ENCODE data around the gene LGALS4.

The LGALS4 gene

GRCh38 chr19:38769635-38770211, 43.0 kb downstream of the LGALS4 start:
- Histone ChIP-seq H3K79me1 (replicated peaks; ENCODE audit: low read length, poor library complexity, severe bottlenecking) (no peaks in the 10 kb centered on the region), H3K27me3 (ENCODE audit: control insufficient read depth in 1 of 2, insufficient read depth in 1 of 2, low read length in 2 of 2) (no peaks in the 10 kb centered on the region), H3K9me3 (ENCODE audit: control insufficient read depth, low read length) (no peaks in the 10 kb centered on the region), H2BK15ac (ENCODE audit: low read depth, poor library complexity, severe bottlenecking) (no peak overlapping the region), H3K36me3 (ENCODE audit: control insufficient read depth in 1 of 2, insufficient read depth in 2 of 2, low read depth in 1 of 2, low read length in 2 of 2) (no peaks in the 10 kb centered on the region), H3K23ac (ENCODE audit: low read length in 2 of 2) (no peak overlapping the region), H3K4me2 (ENCODE audit: low read length, poor library complexity, severe bottlenecking) (no peak overlapping the region), H3K9ac (ENCODE audit: low read length) (no peak overlapping the region), H3K4ac (ENCODE audit: low read depth in 1 of 2, low read length in 2 of 2) (no peak overlapping the region), H2AFZ (ENCODE audit: low read depth, low read length) (peak overlapping the region; percentile 39), H3K4me3 (ENCODE audit: insufficient read depth in 1 of 2, low read depth in 1 of 2, low read length in 2 of 2) (no peak overlapping the region), H2BK12ac (ENCODE audit: low read length in 2 of 2) (peak overlapping the region in 1 of 2 experiments; percentile 15), H3K14ac (ENCODE audit: low read length in 2 of 2) (no peak overlapping the region), H3K27ac (ENCODE audit: low read length, poor library complexity, severe bottlenecking) (no peak overlapping the region), H3K4me1 (ENCODE audit: control insufficient read depth, insufficient read depth, low read depth, low read length) (peaks cover 3% of the 10 kb centered on the region), H2BK5ac (ENCODE audit: low read depth, low read length, poor library complexity, severe bottlenecking) (no peak overlapping the region), H4K8ac (ENCODE audit: low read length) (peak overlapping the region; percentile 90), H2AK5ac (ENCODE audit: low read length, severe bottlenecking) (no peak overlapping the region), H3K18ac (ENCODE audit: low read depth in 1 of 2, low read length in 2 of 2) (peak overlapping the region; percentile 33 to 62), H2BK120ac (ENCODE audit: low read depth, low read length) (no peak overlapping the region), H4K91ac (ENCODE audit: low read length) (no peak overlapping the region)
- DNase-seq, result peak; percentile 24
- WGBS, result 37% methylated on average over 37 of the region's 42 CpGs

GRCh38 chr19:38766276-38767047, 46.3 kb downstream of the LGALS4 start:
- no peak overlapping the region for H3K18ac ChIP-seq (ENCODE audit: low read depth in 1 of 2, low read length in 2 of 2)
- H2AK5ac ChIP-seq (ENCODE audit: low read length, severe bottlenecking), result no peak overlapping the region
- no peak overlapping the region for H4K91ac ChIP-seq (ENCODE audit: low read length)
- H3K79me1 ChIP-seq (replicated peaks; ENCODE audit: low read length, poor library complexity, severe bottlenecking), result no peaks in the 10 kb centered on the region
- H3K4me2 ChIP-seq (ENCODE audit: low read length, poor library complexity, severe bottlenecking), result no peak overlapping the region
- H3K4me1 ChIP-seq (ENCODE audit: control insufficient read depth, insufficient read depth, low read depth, low read length), result peaks cover 1% of the 10 kb centered on the region
- H2BK120ac ChIP-seq (ENCODE audit: low read depth, low read length), result no peak overlapping the region
- no peak overlapping the region for H2BK5ac ChIP-seq (ENCODE audit: low read depth, low read length, poor library complexity, severe bottlenecking)
- H2AFZ ChIP-seq (ENCODE audit: low read depth, low read length), result no peak overlapping the region
- no peak overlapping the region for H3K27ac ChIP-seq (ENCODE audit: low read length, poor library complexity, severe bottlenecking)
- H3K9ac ChIP-seq (ENCODE audit: low read length), result no peak overlapping the region
- H3K36me3 ChIP-seq (ENCODE audit: control insufficient read depth in 1 of 2, insufficient read depth in 2 of 2, low read depth in 1 of 2, low read length in 2 of 2), result no peaks in the 10 kb centered on the region
- H3K4ac ChIP-seq (ENCODE audit: low read depth in 1 of 2, low read length in 2 of 2), result no peak overlapping the region
- no peak overlapping the region for H2BK15ac ChIP-seq (ENCODE audit: low read depth, poor library complexity, severe bottlenecking)
- H4K8ac ChIP-seq (ENCODE audit: low read length), result no peak overlapping the region
- H2BK12ac ChIP-seq (ENCODE audit: low read length in 2 of 2), result no peak overlapping the region
- 93% methylated on average over 6 of the region's 10 CpGs for WGBS
- H3K14ac ChIP-seq (ENCODE audit: low read length in 2 of 2), result no peak overlapping the region
- no peak overlapping the region for H3K4me3 ChIP-seq (ENCODE audit: insufficient read depth in 1 of 2, low read depth in 1 of 2, low read length in 2 of 2)
- H3K27me3 ChIP-seq (ENCODE audit: control insufficient read depth in 1 of 2, insufficient read depth in 1 of 2, low read length in 2 of 2), result no peaks in the 10 kb centered on the region
- H3K9me3 ChIP-seq (ENCODE audit: control insufficient read depth, low read length), result no peaks in the 10 kb centered on the region
- no peak for DNase-seq
- no peak overlapping the region for H3K23ac ChIP-seq (ENCODE audit: low read length in 2 of 2)

GRCh38 chr19:38765214-38765613, 47.5 kb downstream of the LGALS4 start:
- H3K4me3 ChIP-seq (ENCODE audit: insufficient read depth in 1 of 2, low read depth in 1 of 2, low read length in 2 of 2), result no peak overlapping the region
- no peak overlapping the region for H2BK12ac ChIP-seq (ENCODE audit: low read length in 2 of 2)
- no peaks in the 10 kb centered on the region for H3K79me1 ChIP-seq (replicated peaks; ENCODE audit: low read length, poor library complexity, severe bottlenecking)
- no peak overlapping the region for H3K14ac ChIP-seq (ENCODE audit: low read length in 2 of 2)
- H2AK5ac ChIP-seq (ENCODE audit: low read length, severe bottlenecking), result no peak overlapping the region
- H2AFZ ChIP-seq (ENCODE audit: low read depth, low read length), result no peak overlapping the region
- no peaks in the 10 kb centered on the region for H3K9me3 ChIP-seq (ENCODE audit: control insufficient read depth, low read length)
- no peak overlapping the region for H2BK120ac ChIP-seq (ENCODE audit: low read depth, low read length)
- H2BK5ac ChIP-seq (ENCODE audit: low read depth, low read length, poor library complexity, severe bottlenecking), result no peak overlapping the region
- H4K8ac ChIP-seq (ENCODE audit: low read length), result no peak overlapping the region
- H2BK15ac ChIP-seq (ENCODE audit: low read depth, poor library complexity, severe bottlenecking), result no peak overlapping the region
- no peak overlapping the region for H3K27ac ChIP-seq (ENCODE audit: low read length, poor library complexity, severe bottlenecking)
- H3K27me3 ChIP-seq (ENCODE audit: control insufficient read depth in 1 of 2, insufficient read depth in 1 of 2, low read length in 2 of 2), result no peaks in the 10 kb centered on the region
- peaks cover 1% of the 10 kb centered on the region for H3K4me1 ChIP-seq (ENCODE audit: control insufficient read depth, insufficient read depth, low read depth, low read length)
- H4K91ac ChIP-seq (ENCODE audit: low read length), result no peak overlapping the region
- H3K4me2 ChIP-seq (ENCODE audit: low read length, poor library complexity, severe bottlenecking), result no peak overlapping the region
- no peak overlapping the region for H3K4ac ChIP-seq (ENCODE audit: low read depth in 1 of 2, low read length in 2 of 2)
- no peak overlapping the region for H3K9ac ChIP-seq (ENCODE audit: low read length)
- H3K23ac ChIP-seq (ENCODE audit: low read length in 2 of 2), result no peak overlapping the region
- H3K18ac ChIP-seq (ENCODE audit: low read depth in 1 of 2, low read length in 2 of 2), result no peak overlapping the region
- no peaks in the 10 kb centered on the region for H3K36me3 ChIP-seq (ENCODE audit: control insufficient read depth in 1 of 2, insufficient read depth in 2 of 2, low read depth in 1 of 2, low read length in 2 of 2)
- no peak for DNase-seq
- no CpG with 5 or more reads among the region's 2 CpGs for WGBS

- WGBS, result 94% methylated on average over 3 of the region's 3 CpGs
- Histone ChIP-seq H3K4me1 (ENCODE audit: control insufficient read depth, insufficient read depth, low read depth, low read length) (no peaks in the 10 kb centered on the region), H3K9me3 (ENCODE audit: control insufficient read depth, low read length) (no peaks in the 10 kb centered on the region), H2AFZ (ENCODE audit: low read depth, low read length) (no peak overlapping the region), H2BK15ac (ENCODE audit: low read depth, poor library complexity, severe bottlenecking) (no peak overlapping the region), H3K27me3 (ENCODE audit: control insufficient read depth in 1 of 2, insufficient read depth in 1 of 2, low read length in 2 of 2) (no peaks in the 10 kb centered on the region), H3K4me2 (ENCODE audit: low read length, poor library complexity, severe bottlenecking) (no peak overlapping the region), H4K91ac (ENCODE audit: low read length) (no peak overlapping the region), H3K36me3 (ENCODE audit: control insufficient read depth in 1 of 2, insufficient read depth in 2 of 2, low read depth in 1 of 2, low read length in 2 of 2) (no peaks in the 10 kb centered on the region), H3K18ac (ENCODE audit: low read depth in 1 of 2, low read length in 2 of 2) (no peak overlapping the region), H3K27ac (ENCODE audit: low read length, poor library complexity, severe bottlenecking) (peak overlapping the region; percentile 74), H3K23ac (ENCODE audit: low read length in 2 of 2) (no peak overlapping the region), H3K4ac (ENCODE audit: low read depth in 1 of 2, low read length in 2 of 2) (no peak overlapping the region), H3K4me3 (ENCODE audit: insufficient read depth in 1 of 2, low read depth in 1 of 2, low read length in 2 of 2) (no peak overlapping the region), H2BK5ac (ENCODE audit: low read depth, low read length, poor library complexity, severe bottlenecking) (no peak overlapping the region), H3K79me1 (replicated peaks; ENCODE audit: low read length, poor library complexity, severe bottlenecking) (no peaks in the 10 kb centered on the region), H3K9ac (ENCODE audit: low read length) (no peak overlapping the region), H2BK120ac (ENCODE audit: low read depth, low read length) (no peak overlapping the region), H2BK12ac (ENCODE audit: low read length in 2 of 2) (no peak overlapping the region), H3K14ac (ENCODE audit: low read length in 2 of 2) (no peak overlapping the region), H2AK5ac (ENCODE audit: low read length, severe bottlenecking) (no peak overlapping the region), H4K8ac (ENCODE audit: low read length) (no peak overlapping the region)
- no peak for DNase-seq
Observed at GRCh38 chr19:38763795-38764220, 48.9 kb downstream of the LGALS4 start.
